NCI-H128 (cell line): ENCODE measurements around the gene ATR.

Source experiments
- DNase-seq: peaks from one replicate; lab custom pipeline; 2025; ENCODE audit not compliant: unreplicated experiment; lab: John Stamatoyannopoulos, UW

Gene ATR

GRCh38 chr3:142530296-142530695, 48.2 kb downstream of the ATR start:
- no peak for DNase-seq

GRCh38 chr3:142523921-142524566, 54.5 kb downstream of the ATR start:
- DNase-seq = no peak

- DNase-seq = no peak
Observed at GRCh38 chr3:142509079-142509478, 69.5 kb downstream of the ATR start.

GRCh38 chr3:142507241-142507640, 71.3 kb downstream of the ATR start:
- DNase-seq = no peak

- DNase-seq = no peak
Observed at GRCh38 chr3:142502187-142502985, 76.1 kb downstream of the ATR start.

GRCh38 chr3:142501004-142501926, 77.3 kb downstream of the ATR start:
- DNase-seq = no peak

- DNase-seq = no peak
Observed at GRCh38 chr3:142500211-142500610, 78.3 kb downstream of the ATR start.

- no peak for DNase-seq
Observed at GRCh38 chr3:142498397-142499180, 79.9 kb downstream of the ATR start.

- no peak for DNase-seq
Observed at GRCh38 chr3:142497729-142498128, 80.8 kb downstream of the ATR start.

GRCh38 chr3:142495103-142495502, 83.4 kb downstream of the ATR start:
- no peak for DNase-seq

GRCh38 chr3:142492184-142492583, 86.3 kb downstream of the ATR start:
- DNase-seq = no peak

GRCh38 chr3:142489572-142490323, 88.8 kb downstream of the ATR start:
- DNase-seq = no peak

- no peak for DNase-seq
Observed at GRCh38 chr3:142484912-142485435, 93.6 kb downstream of the ATR start.

GRCh38 chr3:142481196-142481595, 97.3 kb downstream of the ATR start:
- no peak for DNase-seq

- no peak for DNase-seq
Observed at GRCh38 chr3:142470826-142471225, 107.7 kb downstream of the ATR start.

- DNase-seq = no peak
Observed at GRCh38 chr3:142468456-142468855, 110.1 kb downstream of the ATR start.

GRCh38 chr3:142467768-142468167, 110.8 kb downstream of the ATR start:
- no peak for DNase-seq

- DNase-seq = no peak
Observed at GRCh38 chr3:142460689-142461088, 117.8 kb downstream of the ATR start.

- no peak for DNase-seq
Observed at GRCh38 chr3:142459929-142460328, 118.6 kb downstream of the ATR start.

GRCh38 chr3:142459096-142459495, 119.4 kb downstream of the ATR start:
- DNase-seq = no peak
